ENCODE data around the gene SLC1A2. TPM values are rescaled to one million over a fixed set of nuclear protein-coding genes. Genes with fewer than 3 reads are reported as not detected.

SLC1A2 gene
- total RNA-seq, 2 experiments from 2014 or later: not detected

DNA sequence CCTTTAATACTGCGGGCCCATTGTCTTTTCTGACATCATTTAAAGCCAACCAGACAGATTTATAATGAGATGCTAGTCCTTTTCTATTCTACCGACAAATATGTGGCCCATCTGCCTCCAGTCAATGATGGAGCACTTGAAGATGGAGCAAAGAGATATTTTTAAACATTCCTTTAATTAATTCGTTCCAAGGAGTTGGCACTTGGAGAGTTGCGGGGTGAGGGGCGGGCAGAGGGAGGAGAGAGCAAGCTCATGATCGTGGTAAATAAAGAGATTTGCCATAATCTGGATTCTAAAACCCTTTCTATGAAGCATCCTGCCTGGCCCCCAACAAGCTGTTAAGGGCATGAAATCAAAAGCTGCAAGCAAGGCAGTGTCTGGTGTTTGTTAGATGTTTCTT is 5.0 kb downstream of the SLC1A2 start:
- TF ChIP-seq, protein P1, sequence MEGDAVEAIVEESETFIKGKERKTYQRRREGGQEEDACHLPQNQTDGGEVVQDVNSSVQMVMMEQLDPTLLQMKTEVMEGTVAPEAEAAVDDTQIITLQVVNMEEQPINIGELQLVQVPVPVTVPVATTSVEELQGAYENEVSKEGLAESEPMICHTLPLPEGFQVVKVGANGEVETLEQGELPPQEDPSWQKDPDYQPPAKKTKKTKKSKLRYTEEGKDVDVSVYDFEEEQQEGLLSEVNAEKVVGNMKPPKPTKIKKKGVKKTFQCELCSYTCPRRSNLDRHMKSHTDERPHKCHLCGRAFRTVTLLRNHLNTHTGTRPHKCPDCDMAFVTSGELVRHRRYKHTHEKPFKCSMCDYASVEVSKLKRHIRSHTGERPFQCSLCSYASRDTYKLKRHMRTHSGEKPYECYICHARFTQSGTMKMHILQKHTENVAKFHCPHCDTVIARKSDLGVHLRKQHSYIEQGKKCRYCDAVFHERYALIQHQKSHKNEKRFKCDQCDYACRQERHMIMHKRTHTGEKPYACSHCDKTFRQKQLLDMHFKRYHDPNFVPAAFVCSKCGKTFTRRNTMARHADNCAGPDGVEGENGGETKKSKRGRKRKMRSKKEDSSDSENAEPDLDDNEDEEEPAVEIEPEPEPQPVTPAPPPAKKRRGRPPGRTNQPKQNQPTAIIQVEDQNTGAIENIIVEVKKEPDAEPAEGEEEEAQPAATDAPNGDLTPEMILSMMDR (IDR thresholded peaks at IDR 0.05): no peak
- peaks cover 2% of the 10 kb centered on the region for H3K4me1 Mint-ChIP-seq (ENCODE audit: low read depth)
- no peak for DNase-seq
- no peak overlapping the region for H3K4me3 Mint-ChIP-seq
- peaks cover 47% of the 10 kb centered on the region for H3K27me3 Mint-ChIP-seq
- CTCF ChIA-PET: interaction anchor here (1.2 to 1.5 kb wide), 3 partner anchors 11 to 487 kb away, joined by 3 to 5 read pairs (median 4); no protein-coding TSS in a partner anchor
- H3K9me3 Mint-ChIP-seq: no peaks in the 10 kb centered on the region
- no peak for ATAC-seq
- POLR2A ChIA-PET: no interaction called here
- intact Hi-C loops (cut with micrococcal nuclease): no loop called here
- no peak overlapping the region for H3K27ac Mint-ChIP-seq
- H3K36me3 Mint-ChIP-seq (ENCODE audit: low read depth): no peaks in the 10 kb centered on the region

DNA sequence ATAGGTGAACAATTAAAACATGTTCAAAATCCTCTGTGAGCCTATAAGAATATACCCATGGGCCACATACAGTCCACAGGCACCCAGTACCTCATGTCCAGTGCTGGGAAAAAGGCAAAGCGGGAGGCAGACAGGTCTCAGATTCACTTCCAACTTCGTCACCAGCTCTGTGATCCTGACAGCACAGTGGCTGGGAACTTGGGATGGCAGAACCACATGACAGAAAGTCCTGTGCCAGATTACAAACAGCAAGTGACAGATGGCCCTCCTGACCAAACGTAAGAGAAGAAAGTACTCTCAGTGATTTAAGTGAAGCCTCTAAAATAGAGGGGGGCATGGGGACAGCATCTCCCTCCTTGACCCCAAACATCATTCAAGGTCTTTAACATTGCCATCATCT is 5.8 kb downstream of the SLC1A2 start:
- H3K36me3 Mint-ChIP-seq (ENCODE audit: low read depth): no peaks in the 10 kb centered on the region
- DNase-seq (no peak), ATAC-seq (no peak)
- no peak overlapping the region for H3K4me3 Mint-ChIP-seq
- ChIA-PET POLR2A (no interaction called here), CTCF (interaction anchor here (1.4 to 1.9 kb wide), 2 partner anchors 46 to 488 kb away, joined by 5 to 8 read pairs; no protein-coding TSS in a partner anchor)
- peaks cover 45% of the 10 kb centered on the region for H3K27me3 Mint-ChIP-seq
- peaks cover 2% of the 10 kb centered on the region for H3K4me1 Mint-ChIP-seq (ENCODE audit: low read depth)
- TF ChIP-seq, protein P1 (IDR thresholded peaks at IDR 0.05): no peak
- H3K27ac Mint-ChIP-seq: no peak overlapping the region
- intact Hi-C loops (cut with micrococcal nuclease): no loop called here
- no peaks in the 10 kb centered on the region for H3K9me3 Mint-ChIP-seq

DNA sequence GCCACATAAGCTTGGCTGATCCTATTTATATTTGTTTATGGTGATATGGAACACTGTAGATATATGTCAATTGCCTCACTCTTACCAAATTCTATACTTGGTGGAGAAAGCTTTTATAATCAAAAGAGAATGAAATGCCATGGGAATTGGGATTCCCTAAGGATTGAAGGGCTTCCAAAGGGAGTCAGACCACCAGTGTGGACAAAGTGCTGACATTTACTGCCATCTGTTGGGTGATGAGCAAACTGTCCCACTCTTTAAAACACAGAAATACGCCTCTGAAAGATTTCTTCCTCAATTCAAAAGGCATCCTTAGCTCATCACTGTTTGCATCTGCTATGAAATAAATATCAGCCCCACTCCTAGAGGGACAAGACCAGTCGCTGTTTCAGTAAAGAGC is 7.1 kb downstream of the SLC1A2 start:
- DNase-seq (no peak), ATAC-seq (no peak)
- TF ChIP-seq, protein P1 (IDR thresholded peaks at IDR 0.05): peak; percentile 41
- Mint-ChIP-seq H3K27me3 (peaks cover 34% of the 10 kb centered on the region), H3K9me3 (no peaks in the 10 kb centered on the region), H3K36me3 (ENCODE audit: low read depth) (no peaks in the 10 kb centered on the region), H3K27ac (no peak overlapping the region), H3K4me3 (no peak overlapping the region), H3K4me1 (ENCODE audit: low read depth) (no peaks in the 10 kb centered on the region)
- ChIA-PET CTCF (interaction anchor here (0.6 to 4.1 kb wide), 14 partner anchors 10 to 825 kb away, joined by 3 to 27 read pairs (median 3); no protein-coding TSS in a partner anchor), POLR2A (no interaction called here)
- intact Hi-C loops (cut with micrococcal nuclease): no loop called here

DNA sequence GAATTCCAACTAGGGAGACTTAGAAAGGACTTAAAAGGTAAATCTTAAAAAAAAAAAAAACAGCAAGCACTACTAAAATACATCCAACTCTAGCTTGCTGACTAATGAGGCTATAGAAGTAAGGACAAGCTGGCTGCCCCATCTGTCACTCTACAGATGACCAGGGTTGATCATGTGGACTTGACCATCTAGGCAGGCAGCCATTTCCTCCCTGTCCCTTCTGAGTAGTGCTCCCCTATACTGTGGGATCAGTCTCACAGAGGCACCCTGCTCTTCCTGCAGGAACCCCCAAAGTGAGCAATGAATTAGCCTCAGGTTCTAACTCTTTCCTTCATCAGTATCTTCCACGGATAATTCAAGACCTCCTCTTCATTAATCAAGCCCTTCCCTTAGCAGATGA is 12.3 kb downstream of the SLC1A2 start:
- CTCF ChIA-PET: no interaction called here
- intact Hi-C loops (cut with micrococcal nuclease): no loop called here
- DNase-seq (no peak), ATAC-seq (no peak)
- POLR2A ChIA-PET: no interaction called here
- Mint-ChIP-seq H3K4me1 (ENCODE audit: low read depth) (no peaks in the 10 kb centered on the region), H3K27me3 (peaks cover 8% of the 10 kb centered on the region), H3K9me3 (no peaks in the 10 kb centered on the region), H3K36me3 (ENCODE audit: low read depth) (no peaks in the 10 kb centered on the region), H3K4me3 (no peak overlapping the region), H3K27ac (no peak overlapping the region)
- TF ChIP-seq, protein P1 (IDR thresholded peaks at IDR 0.05): no peak

DNA sequence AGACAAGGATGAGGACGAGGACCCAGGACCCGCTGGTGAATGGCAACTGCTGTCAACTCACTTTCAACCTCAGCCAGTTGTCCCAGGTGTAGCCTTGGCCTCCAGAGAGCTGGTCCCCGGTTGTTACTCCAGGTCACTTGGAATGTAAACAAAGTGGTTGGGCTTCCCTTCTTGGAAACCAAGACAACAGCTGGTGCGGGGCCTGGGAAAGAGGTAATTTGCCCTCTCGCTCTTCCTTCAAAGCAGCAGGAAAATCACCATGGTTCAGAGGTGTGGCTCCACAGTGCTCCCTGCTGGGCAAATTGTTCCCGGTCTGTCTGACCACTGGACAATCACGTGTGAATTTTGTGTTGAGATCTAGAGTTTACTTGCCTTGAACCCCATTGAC is 15.0 kb downstream of the SLC1A2 start:
- Mint-ChIP-seq H3K4me3 (no peak overlapping the region), H3K27me3 (peaks cover 2% of the 10 kb centered on the region), H3K9me3 (no peaks in the 10 kb centered on the region), H3K27ac (no peak overlapping the region), H3K4me1 (ENCODE audit: low read depth) (no peaks in the 10 kb centered on the region), H3K36me3 (ENCODE audit: low read depth) (no peaks in the 10 kb centered on the region)
- TF ChIP-seq, protein P1 (IDR thresholded peaks at IDR 0.05): peak; percentile 24
- peak; percentile 32 for DNase-seq
- ChIA-PET POLR2A (no interaction called here), CTCF (interaction anchor here (1.2 to 3.0 kb wide), 6 partner anchors 11 to 818 kb away, joined by 3 to 15 read pairs (median 4); no protein-coding TSS in a partner anchor)
- no peak for ATAC-seq
- intact Hi-C loops (cut with micrococcal nuclease): no loop called here
